ENCODE results near the gene TMEM53.

TMEM53 gene

GRCh38 chr1:44693159-44693558 is 18.9 kb upstream of the TMEM53 start:
- no peaks in the 10 kb centered on the region for H3K9me3 ChIP-seq
- H3K4me3 ChIP-seq = no peak overlapping the region
- no peak for TF ChIP-seq CTCF (IDR thresholded peaks at IDR 0.05)
- intact Hi-C loops (cut with DNase I; ENCODE audit: low total_unique reads) = no loop called here
- H3K4me1 ChIP-seq = no peaks in the 10 kb centered on the region
- DNase-seq = no peak
- H3K27ac ChIP-seq = no peak overlapping the region
- peaks cover 0 to 2% of the 10 kb centered on the region in 2 donors for H3K27me3 ChIP-seq
- no peaks in the 10 kb centered on the region for H3K36me3 ChIP-seq

- H3K27me3 ChIP-seq = peaks cover 0 to 2% of the 10 kb centered on the region in 2 donors
- DNase-seq = no peak
- no peak for TF ChIP-seq CTCF (IDR thresholded peaks at IDR 0.05)
- H3K4me1 ChIP-seq = no peaks in the 10 kb centered on the region
- H3K4me3 ChIP-seq = no peak overlapping the region
- no peaks in the 10 kb centered on the region for H3K36me3 ChIP-seq
- no peak overlapping the region for H3K27ac ChIP-seq
- no peaks in the 10 kb centered on the region for H3K9me3 ChIP-seq
- intact Hi-C loops (cut with DNase I; ENCODE audit: low total_unique reads) = no loop called here
These were observed 15.1 kb upstream of the TMEM53 start for GRCh38 chr1:44689447-44689765.

GRCh38 chr1:44688760-44689446 is 14.6 kb upstream of the TMEM53 start:
- Histone ChIP-seq H3K27ac (no peak overlapping the region), H3K9me3 (no peaks in the 10 kb centered on the region), H3K27me3 (peaks cover 0 to 2% of the 10 kb centered on the region in 2 donors), H3K4me3 (no peak overlapping the region), H3K36me3 (no peaks in the 10 kb centered on the region), H3K4me1 (no peaks in the 10 kb centered on the region)
- no peak for TF ChIP-seq CTCF (IDR thresholded peaks at IDR 0.05)
- no peak for DNase-seq
- intact Hi-C loops (cut with DNase I; ENCODE audit: low total_unique reads) = no loop called here

GRCh38 chr1:44685881-44686280 is 11.6 kb upstream of the TMEM53 start:
- no peak for TF ChIP-seq CTCF (IDR thresholded peaks at IDR 0.05)
- Histone ChIP-seq H3K4me3 (no peak overlapping the region), H3K27me3 (peaks cover 0 to 2% of the 10 kb centered on the region in 2 donors), H3K27ac (no peak overlapping the region), H3K36me3 (no peaks in the 10 kb centered on the region), H3K9me3 (no peaks in the 10 kb centered on the region), H3K4me1 (no peaks in the 10 kb centered on the region)
- intact Hi-C loops (cut with DNase I; ENCODE audit: low total_unique reads) = no loop called here
- no peak for DNase-seq

- no peaks in the 10 kb centered on the region for H3K36me3 ChIP-seq
- H3K4me3 ChIP-seq = no peak overlapping the region
- no peak overlapping the region for H3K27ac ChIP-seq
- no peak for DNase-seq
- no peaks in the 10 kb centered on the region for H3K9me3 ChIP-seq
- TF ChIP-seq CTCF (IDR thresholded peaks at IDR 0.05) = no peak
- intact Hi-C loops (cut with DNase I; ENCODE audit: low total_unique reads) = no loop called here
- H3K27me3 ChIP-seq = peaks cover 0 to 2% of the 10 kb centered on the region in 2 donors
- H3K4me1 ChIP-seq = no peaks in the 10 kb centered on the region
These were observed 10.9 kb upstream of the TMEM53 start for GRCh38 chr1:44685218-44685617.

GRCh38 chr1:44684525-44684924 is 10.2 kb upstream of the TMEM53 start:
- Histone ChIP-seq H3K27ac (no peak overlapping the region), H3K4me1 (no peaks in the 10 kb centered on the region), H3K9me3 (no peaks in the 10 kb centered on the region), H3K27me3 (no peaks in the 10 kb centered on the region), H3K36me3 (no peaks in the 10 kb centered on the region), H3K4me3 (no peak overlapping the region)
- intact Hi-C loops (cut with DNase I; ENCODE audit: low total_unique reads) = no loop called here
- no peak for TF ChIP-seq CTCF (IDR thresholded peaks at IDR 0.05)
- DNase-seq = no peak

All from tibial artery (tissue), 4 donors.